Prostate gland (tissue), 2 donors: ENCODE results near the gene MIER2. TPM values are rescaled to one million over a fixed set of nuclear protein-coding genes. Genes with fewer than 3 reads are reported as not detected.

Source experiments
- DNase-seq: peaks from one replicate; pipeline ENCODE4 v3.0.0-alpha.2; 2019; ENCODE audit warnings: low spot score
- H3K27ac ChIP-seq, 2 donors: fragments of 200-600 bp; sonication (generic); 2 replicates each; pipeline ENCODE4 v1.5.1; 2017 to 2019
- H3K27me3 ChIP-seq: fragments of 200-600 bp; sonication (generic); replicated peaks from 2 replicates; pipeline ENCODE4 v1.5.1; 2019; ENCODE audit not compliant: insufficient read depth
- H3K36me3 ChIP-seq, 2 donors: fragments of 200-600 bp; sonication (generic); 1 replicate in 1 of 2; 2 replicates in 1 of 2; pipeline versions ENCODE4 v1.5.1 to v1.8.1; 2017 to 2019
- H3K4me1 ChIP-seq: fragments of 200-600 bp; sonication (generic); replicated peaks from 2 replicates; pipeline ENCODE4 v1.5.1; 2019
- H3K4me3 ChIP-seq, 2 donors: fragments of 200-600 bp; sonication (generic); 2 replicates each; pipeline ENCODE4 v1.5.1; 2017 to 2019
- H3K9me3 ChIP-seq: fragments of 200-600 bp; sonication (generic); 2 replicates; pipeline ENCODE4 v1.5.1; 2017
- POLR2A ChIP-seq: fragments of 450-650 bp; IDR thresholded peaks from one replicate; pipeline ENCODE4 v1.6.1; 2016; ENCODE audit warnings: antibody characterized with exemption, mild to moderate bottlenecking
- POLR2AphosphoS5 ChIP-seq: sonication (generic); formaldehyde crosslinking; IDR thresholded peaks from one replicate; pipeline ENCODE4 v1.6.1; 2017; ENCODE audit warnings: antibody characterized with exemption
- WGBS: methylation state at CpG from one replicate; pipeline ENCODE4 v1.1.5; 2018; 5-methylcytosine and 5-hydroxymethylcytosine counted together
- intact Hi-C: fragments of 100-400 bp; cut with DNase I; formaldehyde crosslinking; loops from one replicate; pipeline ENCODE4 v1.14.2; 2022
- total RNA-seq, 2 donors: library from RNA; depleted of rRNA; stranded (reverse); fragments of >200 nt; gene quantifications; one replicate each; pipeline ENCODE4 v1.1.0, GENCODE V29; 2016
- TF ChIP-seq, protein P1 (sequence below), 4 experiments: fragments of 200-600 bp in 2 of 4; fragments of 450-650 bp in 2 of 4; sonication (generic) in 2 of 4; IDR thresholded peaks; 1 replicate in 3 of 4; 2 replicates in 1 of 4; pipeline ENCODE4 v1.5.1; 2016 to 2019; ENCODE audit warnings: antibody characterized with exemption in 4 of 4, mild to moderate bottlenecking in 2 of 4, moderate library complexity in 2 of 4

Gene MIER2
- total RNA-seq, 2 donors from 2014 or later, result 16.9 to 37.1 TPM

GRCh38 chr19:367963-368629 is 23.5 kb upstream of the MIER2 start:
- Histone ChIP-seq H3K4me1 (peaks cover 6% of the 10 kb centered on the region), H3K9me3 (no peaks in the 10 kb centered on the region), H3K4me3 (no peak overlapping the region), H3K27ac (no peak overlapping the region), H3K36me3 (no peaks in the 10 kb centered on the region), H3K27me3 (no peaks in the 10 kb centered on the region)
- no peak for DNase-seq
- no peak for TF ChIP-seq POLR2AphosphoS5
- 62% methylated on average over 22 of the region's 22 CpGs for WGBS
- intact Hi-C loops, result no loop called here

- H3K4me3 ChIP-seq, result no peak overlapping the region
- H3K27ac ChIP-seq, result no peak overlapping the region
- TF ChIP-seq, protein P1, sequence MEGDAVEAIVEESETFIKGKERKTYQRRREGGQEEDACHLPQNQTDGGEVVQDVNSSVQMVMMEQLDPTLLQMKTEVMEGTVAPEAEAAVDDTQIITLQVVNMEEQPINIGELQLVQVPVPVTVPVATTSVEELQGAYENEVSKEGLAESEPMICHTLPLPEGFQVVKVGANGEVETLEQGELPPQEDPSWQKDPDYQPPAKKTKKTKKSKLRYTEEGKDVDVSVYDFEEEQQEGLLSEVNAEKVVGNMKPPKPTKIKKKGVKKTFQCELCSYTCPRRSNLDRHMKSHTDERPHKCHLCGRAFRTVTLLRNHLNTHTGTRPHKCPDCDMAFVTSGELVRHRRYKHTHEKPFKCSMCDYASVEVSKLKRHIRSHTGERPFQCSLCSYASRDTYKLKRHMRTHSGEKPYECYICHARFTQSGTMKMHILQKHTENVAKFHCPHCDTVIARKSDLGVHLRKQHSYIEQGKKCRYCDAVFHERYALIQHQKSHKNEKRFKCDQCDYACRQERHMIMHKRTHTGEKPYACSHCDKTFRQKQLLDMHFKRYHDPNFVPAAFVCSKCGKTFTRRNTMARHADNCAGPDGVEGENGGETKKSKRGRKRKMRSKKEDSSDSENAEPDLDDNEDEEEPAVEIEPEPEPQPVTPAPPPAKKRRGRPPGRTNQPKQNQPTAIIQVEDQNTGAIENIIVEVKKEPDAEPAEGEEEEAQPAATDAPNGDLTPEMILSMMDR (IDR thresholded peaks at IDR 0.05), result no peak
- TF ChIP-seq POLR2AphosphoS5, result no peak
- TF ChIP-seq POLR2A, result no peak
- no peaks in the 10 kb centered on the region for H3K36me3 ChIP-seq
- H3K9me3 ChIP-seq, result no peaks in the 10 kb centered on the region
- intact Hi-C loops, result no loop called here
- DNase-seq, result no peak
- 80% methylated on average over 14 of the region's 14 CpGs for WGBS
- no peaks in the 10 kb centered on the region for H3K27me3 ChIP-seq
- peaks cover 5% of the 10 kb centered on the region for H3K4me1 ChIP-seq
These were observed 23.0 kb upstream of the MIER2 start for GRCh38 chr19:367561-367960.

GRCh38 chr19:366951-367350 is 22.4 kb upstream of the MIER2 start:
- Histone ChIP-seq H3K9me3 (no peaks in the 10 kb centered on the region), H3K27me3 (no peaks in the 10 kb centered on the region), H3K4me3 (no peak overlapping the region), H3K4me1 (no peaks in the 10 kb centered on the region), H3K27ac (no peak overlapping the region), H3K36me3 (no peaks in the 10 kb centered on the region)
- intact Hi-C loops, result no loop called here
- DNase-seq, result no peak
- TF ChIP-seq POLR2A (no peak), POLR2AphosphoS5 (no peak)
- TF ChIP-seq, protein P1 (IDR thresholded peaks at IDR 0.05), result no peak
- WGBS, result 95% methylated on average over 8 of the region's 8 CpGs

- no peak overlapping the region for H3K27ac ChIP-seq
- no peaks in the 10 kb centered on the region for H3K36me3 ChIP-seq
- H3K27me3 ChIP-seq, result no peaks in the 10 kb centered on the region
- TF ChIP-seq POLR2A (no peak), POLR2AphosphoS5 (no peak)
- TF ChIP-seq, protein P1 (IDR thresholded peaks at IDR 0.05), result no peak
- 92% methylated on average over 17 of the region's 17 CpGs for WGBS
- no peaks in the 10 kb centered on the region for H3K9me3 ChIP-seq
- intact Hi-C loops, result no loop called here
- H3K4me1 ChIP-seq, result no peaks in the 10 kb centered on the region
- no peak overlapping the region for H3K4me3 ChIP-seq
- DNase-seq, result no peak
These were observed 21.7 kb upstream of the MIER2 start for GRCh38 chr19:366205-366783.

- DNase-seq, result no peak
- Histone ChIP-seq H3K4me1 (no peaks in the 10 kb centered on the region), H3K27me3 (no peaks in the 10 kb centered on the region), H3K36me3 (no peaks in the 10 kb centered on the region), H3K27ac (no peak overlapping the region), H3K4me3 (no peak overlapping the region), H3K9me3 (no peaks in the 10 kb centered on the region)
- 78% methylated on average over 16 of the region's 17 CpGs for WGBS
- no peak for TF ChIP-seq POLR2AphosphoS5
- TF ChIP-seq, protein P1 (IDR thresholded peaks at IDR 0.05), result no peak
- no peak for TF ChIP-seq POLR2A
- intact Hi-C loops, result no loop called here
These were observed 20.1 kb upstream of the MIER2 start for GRCh38 chr19:364496-365287.
